Central memory CD8-positive, alpha-beta T cell (primary cell): Measurements from ENCODE around the gene KXD1.
A peak's percentile ranks its signal among the peaks of the same experiment; 100 is the strongest.
"Not testable (repeated sequence)": the region's sequence is repeated elsewhere in the genome, so short reads cannot be mapped to it uniquely, and the experiment has no call there.

Experiments
- ATAC-seq: fragments of 150-1000 bp; cut with Tn5 transposase; replicated peaks from 2 replicates; pipeline ENCODE4 v1.10.0; 2022; ENCODE audit warnings: mild to moderate bottlenecking, moderate FRiP score, moderate number of reproducible peaks; ENCODE audit not compliant: poor library complexity, severe bottlenecking; ENCODE audit errors: extremely low read depth
- DNase-seq, 2 donors: peaks; one replicate each; pipeline ENCODE4 v3.0.0; 2021; ENCODE audit warnings: low spot score in 2 of 2
- H3K27ac Mint-ChIP-seq: one replicate; pipeline ENCODE4 v1.8.0; 2022; ENCODE audit warnings: low read depth, mild to moderate bottlenecking, moderate library complexity, mixed read lengths
- H3K27me3 Mint-ChIP-seq: one replicate; pipeline ENCODE4 v1.8.0; 2022; ENCODE audit warnings: mixed read lengths
- H3K36me3 Mint-ChIP-seq: one replicate; pipeline ENCODE4 v1.8.0; 2022; ENCODE audit warnings: mild to moderate bottlenecking, moderate library complexity, mixed read lengths; ENCODE audit not compliant: insufficient read depth
- H3K4me1 Mint-ChIP-seq: one replicate; pipeline ENCODE4 v1.8.0; 2022; ENCODE audit warnings: mixed read lengths
- H3K4me3 Mint-ChIP-seq: one replicate; pipeline ENCODE4 v1.8.0; 2022; ENCODE audit warnings: mild to moderate bottlenecking, moderate library complexity, mixed read lengths
- H3K9me3 Mint-ChIP-seq: one replicate; pipeline ENCODE4 v1.8.0; 2022; ENCODE audit warnings: mixed read lengths

KXD1 gene

DNA sequence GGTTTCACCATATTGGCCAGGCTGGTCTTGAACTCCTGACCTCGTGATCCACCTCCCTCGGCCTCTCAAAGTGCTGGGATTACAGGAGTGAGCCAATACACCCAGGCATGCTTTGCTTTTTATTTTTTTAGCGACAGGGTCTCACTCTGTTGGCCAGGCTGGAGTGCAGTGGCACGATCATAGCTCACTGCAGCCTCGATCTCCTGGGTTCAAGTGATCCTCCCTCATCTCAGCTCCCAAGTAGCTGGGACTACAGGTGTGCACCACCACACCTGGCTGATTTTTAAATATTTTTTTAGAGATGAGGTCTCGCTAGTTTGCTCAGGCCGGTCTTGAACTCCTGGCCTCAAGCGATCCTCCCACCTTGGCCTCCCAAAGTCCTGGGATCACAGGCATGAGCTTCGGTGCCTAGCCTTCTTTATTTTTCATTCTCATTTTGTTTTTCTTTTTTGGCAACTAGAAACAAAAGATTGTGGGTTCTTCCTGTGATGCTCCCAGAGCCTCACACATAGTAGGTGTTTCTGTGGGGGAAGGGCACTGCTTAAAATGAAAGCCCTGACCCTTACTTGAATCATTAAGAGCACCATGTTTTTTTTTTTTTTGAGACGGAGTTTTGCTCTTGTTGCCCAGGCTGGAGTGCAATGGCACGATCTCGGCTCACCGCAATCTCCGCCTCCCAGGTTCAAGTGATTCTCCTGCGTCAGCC is 43.2 kb downstream of the KXD1 start:
- not testable (repeated sequence) for H3K36me3 Mint-ChIP-seq

DNA sequence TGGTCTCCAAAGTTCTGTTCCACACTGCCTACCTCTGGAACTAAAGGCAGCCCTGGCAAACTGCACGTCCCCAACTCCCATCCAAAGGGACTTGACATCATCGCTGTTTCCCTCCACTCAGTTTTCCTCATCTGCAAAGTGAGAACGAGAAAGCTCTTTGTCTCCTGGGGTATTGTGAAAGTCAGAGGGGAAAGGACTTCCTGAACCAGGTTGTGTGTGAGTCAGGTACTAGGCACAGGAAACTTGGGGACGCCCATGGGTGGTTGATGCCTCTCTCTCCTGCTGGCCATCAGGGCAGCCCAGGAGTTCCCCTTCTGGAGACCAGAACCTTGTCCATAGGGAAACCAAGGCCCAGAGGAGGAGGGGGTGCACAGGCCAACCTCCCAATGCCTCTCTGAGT is 44.2 kb downstream of the KXD1 start:
- H3K36me3 Mint-ChIP-seq, result peaks cover 3% of the 10 kb centered on the region
- H3K27ac Mint-ChIP-seq, result no peak overlapping the region
- DNase-seq, result no peak

More for the DNA sequence above, 43.2 kb downstream of the KXD1 start:
- H3K27ac Mint-ChIP-seq, H3K4me3 Mint-ChIP-seq, DNase-seq, ATAC-seq, H3K9me3 Mint-ChIP-seq: not testable (repeated sequence)
- Mint-ChIP-seq H3K27me3 (peaks cover 41% of the 10 kb centered on the region), H3K4me1 (peaks cover 16% of the 10 kb centered on the region)

DNA sequence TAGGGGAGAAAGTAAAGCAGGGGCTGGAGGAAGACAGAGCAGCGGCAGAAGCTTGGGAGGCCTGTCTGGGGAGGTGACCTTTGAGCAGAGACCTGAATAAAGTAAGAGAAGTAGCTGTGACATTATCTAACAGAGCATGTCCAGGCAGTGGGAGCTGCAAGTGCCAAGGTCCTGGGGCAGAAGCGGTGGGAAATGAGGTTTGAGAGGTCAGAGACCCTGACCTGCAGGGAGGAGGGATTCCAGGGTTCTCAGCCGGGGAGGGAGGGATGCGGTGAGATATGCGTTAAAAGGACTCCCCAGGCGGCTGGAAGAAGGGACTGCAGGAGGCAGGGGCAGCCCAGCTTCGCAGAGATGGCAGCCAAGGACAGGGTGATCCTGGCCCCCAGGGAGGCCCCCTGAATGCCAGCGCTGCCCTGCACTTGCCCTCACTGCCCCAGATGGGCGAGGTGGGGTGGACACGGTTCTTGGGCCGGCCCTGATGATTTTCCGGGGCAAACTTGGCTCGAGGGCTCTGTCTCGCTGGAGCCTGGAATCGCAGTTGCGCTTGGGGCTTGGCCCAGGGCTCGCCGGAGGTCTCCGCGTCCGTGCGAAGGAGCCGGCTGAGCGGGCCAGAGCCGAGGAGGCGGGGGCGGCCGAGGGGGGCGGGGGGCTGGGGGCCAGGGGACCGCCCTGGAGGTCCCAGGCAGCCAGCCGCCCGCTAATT is 45.7 kb downstream of the KXD1 start:
- no peak for DNase-seq
- ATAC-seq, result peak; percentile 52
- peaks cover 3% of the 10 kb centered on the region for H3K36me3 Mint-ChIP-seq
- peaks cover 54% of the 10 kb centered on the region for H3K27me3 Mint-ChIP-seq
- peaks cover 12% of the 10 kb centered on the region for H3K4me1 Mint-ChIP-seq
- H3K27ac Mint-ChIP-seq, result no peak overlapping the region
- no peak overlapping the region for H3K4me3 Mint-ChIP-seq
- H3K9me3 Mint-ChIP-seq, result no peaks in the 10 kb centered on the region

More for the DNA sequence above, 44.2 kb downstream of the KXD1 start:
- Mint-ChIP-seq H3K27me3 (peaks cover 41% of the 10 kb centered on the region), H3K9me3 (no peaks in the 10 kb centered on the region), H3K4me1 (peaks cover 12% of the 10 kb centered on the region), H3K4me3 (no peak overlapping the region)
- ATAC-seq, result no peak

DNA sequence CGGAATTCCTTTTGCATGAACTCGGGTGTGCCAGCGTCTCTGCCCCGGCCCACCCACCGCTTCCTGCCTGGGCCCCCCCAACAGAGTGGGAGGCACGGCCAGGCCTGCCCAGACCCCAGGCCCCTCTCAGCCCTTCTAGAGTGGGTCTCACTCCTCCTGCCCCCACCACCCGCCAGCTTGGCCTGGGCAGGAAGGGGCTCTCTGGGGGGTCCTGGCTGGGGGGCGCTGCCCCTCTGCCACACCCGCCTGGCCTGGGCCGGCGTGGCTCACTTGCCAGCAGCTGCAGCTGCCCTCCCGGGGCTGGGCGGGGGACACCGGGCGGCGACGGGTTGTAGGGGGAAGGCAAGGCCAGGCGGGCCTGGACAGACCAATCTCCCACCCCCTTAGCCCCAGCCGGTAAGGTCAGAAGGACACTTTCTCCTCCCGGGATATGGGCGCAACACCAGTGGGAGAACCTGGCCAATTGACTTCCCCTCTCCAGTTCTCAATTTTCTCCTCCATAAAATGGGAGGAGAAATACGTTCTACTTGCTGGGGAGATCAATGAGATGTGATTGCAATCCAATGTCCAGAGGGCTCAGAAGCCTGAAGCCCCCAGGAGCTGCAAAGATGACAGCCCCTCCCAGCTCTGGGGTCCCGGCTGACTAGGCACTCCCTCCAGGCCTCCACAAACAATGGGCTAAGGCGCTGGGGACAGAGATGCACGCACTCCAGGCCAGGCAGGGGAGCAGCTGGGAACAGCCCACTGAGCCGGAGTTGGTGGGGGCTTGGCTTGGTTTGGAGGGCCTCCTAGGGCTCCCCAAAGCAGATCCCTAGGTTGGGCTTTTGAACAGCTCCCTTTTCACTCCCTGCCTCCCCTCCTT is 46.5 kb downstream of the KXD1 start:
- H3K9me3 Mint-ChIP-seq, result no peaks in the 10 kb centered on the region
- H3K36me3 Mint-ChIP-seq, result peaks cover 3% of the 10 kb centered on the region
- H3K27me3 Mint-ChIP-seq, result peaks cover 62% of the 10 kb centered on the region
- H3K4me3 Mint-ChIP-seq, result no peak overlapping the region
- DNase-seq (no peak), ATAC-seq (no peak)
- H3K27ac Mint-ChIP-seq, result no peak overlapping the region
- H3K4me1 Mint-ChIP-seq, result peaks cover 12% of the 10 kb centered on the region

DNA sequence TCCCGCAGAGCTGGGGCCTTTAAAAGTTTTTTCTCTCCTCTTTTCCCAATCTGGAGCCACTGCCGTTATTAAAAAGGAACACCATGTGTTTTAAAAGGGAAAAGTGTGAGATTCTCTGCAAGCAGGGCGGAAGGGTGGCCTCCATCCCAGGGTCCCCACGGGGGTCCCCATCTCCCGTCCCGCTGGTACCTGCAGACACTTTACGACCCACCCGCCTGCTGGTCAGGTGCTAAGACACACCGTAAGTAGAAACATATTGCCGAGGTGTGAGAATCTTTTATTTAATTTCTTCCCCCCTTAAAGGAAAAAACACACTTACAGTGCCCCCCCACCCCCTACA is 47.1 kb downstream of the KXD1 start:
- H3K27me3 Mint-ChIP-seq, result peaks cover 68% of the 10 kb centered on the region
- peaks cover 12% of the 10 kb centered on the region for H3K4me1 Mint-ChIP-seq
- ATAC-seq (no peak), DNase-seq (no peak)
- H3K36me3 Mint-ChIP-seq, result peaks cover 3% of the 10 kb centered on the region
- H3K9me3 Mint-ChIP-seq, result no peaks in the 10 kb centered on the region
- H3K27ac Mint-ChIP-seq, result no peak overlapping the region
- no peak overlapping the region for H3K4me3 Mint-ChIP-seq

DNA sequence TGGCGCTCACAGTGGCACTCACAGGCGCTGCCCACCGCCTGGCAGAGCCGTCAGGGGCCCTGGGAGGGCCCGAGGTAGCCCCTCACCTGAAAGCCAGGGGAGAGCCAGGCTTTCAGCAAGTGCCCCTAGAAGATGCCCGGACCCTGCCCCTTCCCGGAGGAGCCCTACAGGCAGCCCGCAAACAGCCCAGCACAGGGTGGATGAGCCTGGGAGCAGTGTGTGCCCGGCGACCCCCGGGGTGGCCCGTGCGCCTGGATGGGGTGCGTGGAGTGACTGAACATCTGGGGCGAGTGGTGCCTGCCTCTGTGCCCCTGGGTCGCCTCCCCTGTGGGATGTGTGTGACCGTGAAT is 47.5 kb downstream of the KXD1 start:
- Mint-ChIP-seq H3K36me3 (peaks cover 3% of the 10 kb centered on the region), H3K4me1 (peaks cover 12% of the 10 kb centered on the region), H3K27ac (peak overlapping the region; percentile 6), H3K4me3 (peak overlapping the region; percentile 23), H3K27me3 (peaks cover 71% of the 10 kb centered on the region), H3K9me3 (no peaks in the 10 kb centered on the region)
- DNase-seq (no peak), ATAC-seq (no peak)

DNA sequence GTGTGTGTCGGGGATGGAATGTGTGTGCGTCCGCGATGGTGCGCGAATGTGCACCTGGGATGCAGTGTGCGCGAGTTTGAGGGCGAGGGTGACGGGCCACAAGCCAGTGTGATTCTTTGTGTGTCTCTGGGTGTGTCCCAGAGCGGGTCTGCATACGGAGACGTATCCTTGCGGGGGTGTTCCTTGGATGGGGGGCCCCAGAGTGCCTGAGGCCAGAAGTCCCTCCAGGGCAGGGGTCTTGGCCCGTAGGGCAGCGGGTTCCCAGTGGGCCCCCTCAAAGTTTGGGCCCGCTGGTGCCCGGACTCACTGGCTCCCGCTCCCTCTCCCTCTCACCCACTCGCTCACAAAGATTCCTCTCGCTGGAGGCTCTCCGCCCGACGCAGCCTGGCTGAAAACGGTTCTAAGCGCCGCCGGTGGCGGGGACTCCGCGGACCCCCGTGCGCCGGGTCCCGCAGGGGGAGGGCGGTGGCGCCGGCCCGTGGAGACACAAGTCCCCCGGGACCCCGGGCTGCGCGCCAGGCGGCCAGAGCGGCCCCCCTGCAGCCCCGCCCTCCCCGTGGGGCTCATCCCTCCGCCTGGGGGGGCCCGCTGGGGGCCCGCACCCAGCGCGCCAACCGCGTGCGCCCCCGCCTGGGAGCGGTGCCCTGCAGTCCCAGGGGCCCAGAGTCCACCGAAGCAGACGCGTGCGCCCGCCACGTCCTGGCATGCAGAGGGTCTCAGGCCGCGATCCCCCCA is 48.0 kb downstream of the KXD1 start:
- H3K36me3 Mint-ChIP-seq, result peaks cover 3% of the 10 kb centered on the region
- DNase-seq (no peak), ATAC-seq (no peak)
- peak overlapping the region; percentile 23 for H3K4me3 Mint-ChIP-seq
- H3K4me1 Mint-ChIP-seq, result peaks cover 12% of the 10 kb centered on the region
- peaks cover 76% of the 10 kb centered on the region for H3K27me3 Mint-ChIP-seq
- H3K27ac Mint-ChIP-seq, result peak overlapping the region; percentile 6
- no peaks in the 10 kb centered on the region for H3K9me3 Mint-ChIP-seq

DNA sequence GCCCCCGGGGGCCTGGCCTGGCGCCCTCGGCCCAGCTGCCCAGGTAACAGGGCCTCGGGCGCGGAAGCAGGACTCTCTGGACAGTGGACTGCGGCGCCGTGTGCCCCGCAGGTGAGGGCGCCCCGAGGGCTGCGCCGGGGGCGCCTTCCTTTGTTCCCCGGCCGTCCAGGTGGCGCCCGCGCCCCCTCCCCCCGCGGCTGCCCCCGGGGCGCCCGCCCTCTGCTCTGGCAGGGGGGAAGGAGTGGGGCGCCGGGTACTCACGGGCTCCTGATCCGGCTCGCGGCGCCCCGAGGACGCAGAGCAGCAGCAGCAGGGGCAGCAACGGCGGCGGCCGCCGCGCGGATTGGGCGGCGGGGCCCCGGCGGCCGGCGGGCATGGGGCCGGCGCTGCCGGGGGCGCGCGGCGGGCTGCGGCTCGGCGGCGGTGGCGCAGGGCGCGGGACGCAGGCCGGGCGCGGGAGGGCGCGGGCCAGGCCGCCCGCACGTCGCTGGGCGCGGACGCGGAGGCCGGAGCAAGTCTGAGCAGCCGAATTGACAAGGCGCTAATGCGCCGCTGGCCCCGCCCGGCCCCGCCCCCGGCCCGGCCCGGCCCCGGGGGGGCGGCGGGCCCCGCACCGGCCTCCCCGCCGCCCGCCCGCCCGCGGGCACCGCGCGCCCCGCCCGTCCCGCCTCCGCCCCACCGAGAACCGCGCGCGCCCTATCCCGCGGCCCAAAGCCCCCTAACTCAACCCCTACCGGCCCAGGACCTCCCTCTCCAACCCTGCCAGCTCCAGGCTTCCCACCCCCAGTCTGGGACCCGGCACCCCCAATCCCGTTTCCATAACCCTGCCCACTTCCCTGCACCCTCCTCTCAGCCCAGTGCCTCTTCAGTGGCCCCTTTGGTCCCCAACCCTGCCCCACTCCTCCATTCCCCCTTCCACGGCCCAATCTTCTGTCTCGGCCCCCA is 48.9 kb downstream of the KXD1 start, which contains the start of gene CRLF1:
TSS of gene CRLF1 (minus strand) at position 519 of the 945 bp plus-strand sequence. CDS start at position 376, 143 bp downstream.
- ATAC-seq (no peak), DNase-seq (no peak)
- H3K9me3 Mint-ChIP-seq, result no peaks in the 10 kb centered on the region
- H3K36me3 Mint-ChIP-seq, result peaks cover 3% of the 10 kb centered on the region
- peaks cover 81% of the 10 kb centered on the region for H3K27me3 Mint-ChIP-seq
- peaks cover 18% of the 10 kb centered on the region for H3K4me1 Mint-ChIP-seq
- H3K27ac Mint-ChIP-seq, result peak within 1 kb of the TSS; percentile 35
- H3K4me3 Mint-ChIP-seq, result peak within 1 kb of the TSS; percentile 37

DNA sequence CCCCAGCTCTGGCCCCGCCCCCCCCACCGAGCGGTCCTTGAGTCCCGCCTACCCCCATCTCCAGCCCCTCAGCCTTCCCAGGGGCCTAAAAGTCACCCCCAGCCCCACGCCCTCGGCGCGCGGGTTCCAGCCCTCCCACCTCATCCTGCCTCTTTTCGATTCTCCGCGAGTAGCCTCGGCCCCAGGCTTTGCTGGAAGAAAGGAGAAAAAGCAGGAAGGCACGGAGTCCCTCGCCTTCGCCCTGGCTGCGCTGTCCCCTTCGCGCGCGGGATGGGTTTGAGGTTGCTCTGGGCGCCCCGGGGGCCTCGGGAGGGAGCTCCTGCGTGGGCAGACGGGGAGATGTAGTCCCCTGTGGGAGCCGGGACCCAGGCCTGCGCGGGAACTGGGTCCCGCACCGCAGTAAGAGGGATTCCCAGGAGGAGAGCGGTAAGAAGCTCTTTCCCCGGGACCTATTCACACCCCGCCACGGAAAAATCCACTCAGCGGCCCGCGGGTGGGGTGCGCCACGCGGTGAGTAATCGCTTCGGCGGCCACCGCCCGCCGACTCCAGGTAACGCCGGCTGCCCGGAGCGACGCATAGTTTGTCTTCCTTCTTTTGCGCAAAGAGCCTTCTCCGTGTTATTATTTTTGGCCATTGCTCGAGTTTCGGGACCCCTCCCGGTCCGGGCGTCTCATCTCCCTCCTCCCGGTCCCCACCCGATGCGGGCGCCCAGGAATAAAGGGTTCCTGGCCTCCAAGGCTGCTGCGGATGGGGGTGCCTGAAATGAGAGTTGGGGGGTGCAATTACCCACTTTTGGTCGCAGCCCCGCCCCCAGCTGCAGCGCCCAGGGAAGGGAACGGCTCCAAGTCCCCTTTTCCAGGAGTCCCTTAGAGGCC is 49.8 kb downstream of the KXD1 start:
- no peak for ATAC-seq
- peaks cover 23% of the 10 kb centered on the region for H3K4me1 Mint-ChIP-seq
- H3K27ac Mint-ChIP-seq, result peak overlapping the region; percentile 35
- peak overlapping the region; percentile 37 for H3K4me3 Mint-ChIP-seq
- no peak for DNase-seq
- H3K36me3 Mint-ChIP-seq, result peaks cover 3% of the 10 kb centered on the region
- H3K27me3 Mint-ChIP-seq, result peaks cover 81% of the 10 kb centered on the region
- H3K9me3 Mint-ChIP-seq, result no peaks in the 10 kb centered on the region

DNA sequence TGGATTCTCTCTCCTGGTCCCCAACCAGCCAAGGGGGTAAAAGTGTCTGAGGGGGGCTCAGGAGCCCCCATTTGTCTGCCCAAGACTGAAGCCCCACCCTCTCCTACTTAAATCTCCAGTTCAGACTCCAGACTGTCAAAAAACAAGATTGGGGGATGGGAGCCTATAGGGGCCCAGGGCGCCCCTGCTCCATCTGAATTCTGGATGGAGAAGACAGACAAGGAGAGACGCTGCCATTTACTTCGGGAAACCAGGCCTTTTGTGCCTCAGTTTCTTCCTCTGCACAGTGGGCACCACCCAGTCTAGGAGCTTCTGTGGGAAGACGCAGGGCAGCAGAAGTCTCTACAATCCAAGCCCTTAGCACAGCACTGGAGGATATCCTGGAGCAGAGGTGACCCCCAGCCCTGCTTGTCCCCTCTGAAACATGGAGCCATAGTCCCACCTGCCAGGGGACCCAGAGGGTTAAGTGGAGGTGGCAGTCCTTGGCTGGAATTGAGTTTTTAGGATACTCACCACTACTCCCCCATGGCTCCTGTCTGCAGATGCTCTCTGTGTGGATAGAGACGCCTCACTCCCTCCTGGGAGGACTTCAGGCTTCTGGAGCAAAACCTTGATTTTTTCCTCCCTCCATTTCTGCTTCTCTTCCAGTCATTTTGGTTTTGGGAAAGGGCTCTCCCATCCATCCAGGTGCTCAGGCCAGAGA is 50.6 kb downstream of the KXD1 start:
- no peak for DNase-seq
- H3K4me3 Mint-ChIP-seq, result peak overlapping the region; percentile 25
- no peak for ATAC-seq
- H3K27ac Mint-ChIP-seq, result peak overlapping the region; percentile 35
- H3K4me1 Mint-ChIP-seq, result peaks cover 23% of the 10 kb centered on the region
- no peaks in the 10 kb centered on the region for H3K9me3 Mint-ChIP-seq
- peaks cover 5% of the 10 kb centered on the region for H3K36me3 Mint-ChIP-seq
- H3K27me3 Mint-ChIP-seq, result peaks cover 81% of the 10 kb centered on the region
